PFSK-1 (cell line): Measurements from ENCODE around the gene SDF4.

Source experiments
- FOXP2 ChIP-seq: optimal IDR thresholded peaks from 2 replicates; pipeline ENCODE3; 2011; ENCODE audit warnings: borderline replicate concordance, control low read depth, inconsistent platforms; ENCODE audit not compliant: insufficient read depth; ENCODE audit errors: extremely low read length, extremely low read depth
- POLR2AphosphoS5 ChIP-seq: IDR thresholded peaks from 2 replicates; pipeline ENCODE4 v1.6.1; 2012; ENCODE audit warnings: low read depth, mild to moderate bottlenecking, control low read depth, low read length, moderate library complexity
- SIN3A ChIP-seq: IDR thresholded peaks from 2 replicates; pipeline ENCODE4 v1.6.1; 2012; ENCODE audit warnings: mild to moderate bottlenecking, low read length, moderate library complexity, borderline replicate concordance; ENCODE audit not compliant: insufficient read depth
- TAF1 ChIP-seq: IDR thresholded peaks from 2 replicates; pipeline ENCODE4 v1.6.1; 2012; ENCODE audit warnings: low read length, control low read depth, borderline replicate concordance; ENCODE audit not compliant: insufficient read depth
- TF ChIP-seq, protein P1 (sequence below), 2 experiments: IDR thresholded peaks; 2 replicates each; pipeline versions ENCODE4 v1.6.1 to v1.8.0; 2011 to 2012; ENCODE audit warnings: low read depth in 2 of 2, low read length in 2 of 2, control low read depth in 1 of 2, inconsistent platforms in 1 of 2, mild to moderate bottlenecking in 1 of 2, moderate library complexity in 1 of 2; ENCODE audit not compliant: insufficient read depth in 1 of 2

SDF4 gene

GRCh38 chr1:1175221-1176062, 56.4 kb downstream of the SDF4 start:
- TF ChIP-seq SIN3A (no peak), POLR2AphosphoS5 (no peak), FOXP2 (no peak), TAF1 (no peak)
- TF ChIP-seq, protein P1, sequence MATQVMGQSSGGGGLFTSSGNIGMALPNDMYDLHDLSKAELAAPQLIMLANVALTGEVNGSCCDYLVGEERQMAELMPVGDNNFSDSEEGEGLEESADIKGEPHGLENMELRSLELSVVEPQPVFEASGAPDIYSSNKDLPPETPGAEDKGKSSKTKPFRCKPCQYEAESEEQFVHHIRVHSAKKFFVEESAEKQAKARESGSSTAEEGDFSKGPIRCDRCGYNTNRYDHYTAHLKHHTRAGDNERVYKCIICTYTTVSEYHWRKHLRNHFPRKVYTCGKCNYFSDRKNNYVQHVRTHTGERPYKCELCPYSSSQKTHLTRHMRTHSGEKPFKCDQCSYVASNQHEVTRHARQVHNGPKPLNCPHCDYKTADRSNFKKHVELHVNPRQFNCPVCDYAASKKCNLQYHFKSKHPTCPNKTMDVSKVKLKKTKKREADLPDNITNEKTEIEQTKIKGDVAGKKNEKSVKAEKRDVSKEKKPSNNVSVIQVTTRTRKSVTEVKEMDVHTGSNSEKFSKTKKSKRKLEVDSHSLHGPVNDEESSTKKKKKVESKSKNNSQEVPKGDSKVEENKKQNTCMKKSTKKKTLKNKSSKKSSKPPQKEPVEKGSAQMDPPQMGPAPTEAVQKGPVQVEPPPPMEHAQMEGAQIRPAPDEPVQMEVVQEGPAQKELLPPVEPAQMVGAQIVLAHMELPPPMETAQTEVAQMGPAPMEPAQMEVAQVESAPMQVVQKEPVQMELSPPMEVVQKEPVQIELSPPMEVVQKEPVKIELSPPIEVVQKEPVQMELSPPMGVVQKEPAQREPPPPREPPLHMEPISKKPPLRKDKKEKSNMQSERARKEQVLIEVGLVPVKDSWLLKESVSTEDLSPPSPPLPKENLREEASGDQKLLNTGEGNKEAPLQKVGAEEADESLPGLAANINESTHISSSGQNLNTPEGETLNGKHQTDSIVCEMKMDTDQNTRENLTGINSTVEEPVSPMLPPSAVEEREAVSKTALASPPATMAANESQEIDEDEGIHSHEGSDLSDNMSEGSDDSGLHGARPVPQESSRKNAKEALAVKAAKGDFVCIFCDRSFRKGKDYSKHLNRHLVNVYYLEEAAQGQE (IDR thresholded peaks at IDR 0.05; ENCODE audit: insufficient read depth in 1 of 2, low read depth in 2 of 2, low read length in 2 of 2) = no peak

GRCh38 chr1:1173793-1174415, 57.9 kb downstream of the SDF4 start, which contains the start of gene TTLL10:
TTLL10 (plus strand) TSS chr1:1173880; CDS start chr1:1179216, 5,336 bp downstream.
- TF ChIP-seq, protein P1 (IDR thresholded peaks at IDR 0.05; ENCODE audit: insufficient read depth in 1 of 2, low read depth in 2 of 2, low read length in 2 of 2) = no peak
- no peak for TF ChIP-seq TAF1
- TF ChIP-seq POLR2AphosphoS5 = no peak
- TF ChIP-seq FOXP2 = no peak
- TF ChIP-seq SIN3A = no peak

GRCh38 chr1:1173061-1173792, 58.6 kb downstream of the SDF4 start:
- TF ChIP-seq TAF1 = no peak
- TF ChIP-seq, protein P1 (IDR thresholded peaks at IDR 0.05; ENCODE audit: insufficient read depth in 1 of 2, low read depth in 2 of 2, low read length in 2 of 2) = no peak
- no peak for TF ChIP-seq SIN3A
- no peak for TF ChIP-seq FOXP2
- TF ChIP-seq POLR2AphosphoS5 = no peak

DNA sequence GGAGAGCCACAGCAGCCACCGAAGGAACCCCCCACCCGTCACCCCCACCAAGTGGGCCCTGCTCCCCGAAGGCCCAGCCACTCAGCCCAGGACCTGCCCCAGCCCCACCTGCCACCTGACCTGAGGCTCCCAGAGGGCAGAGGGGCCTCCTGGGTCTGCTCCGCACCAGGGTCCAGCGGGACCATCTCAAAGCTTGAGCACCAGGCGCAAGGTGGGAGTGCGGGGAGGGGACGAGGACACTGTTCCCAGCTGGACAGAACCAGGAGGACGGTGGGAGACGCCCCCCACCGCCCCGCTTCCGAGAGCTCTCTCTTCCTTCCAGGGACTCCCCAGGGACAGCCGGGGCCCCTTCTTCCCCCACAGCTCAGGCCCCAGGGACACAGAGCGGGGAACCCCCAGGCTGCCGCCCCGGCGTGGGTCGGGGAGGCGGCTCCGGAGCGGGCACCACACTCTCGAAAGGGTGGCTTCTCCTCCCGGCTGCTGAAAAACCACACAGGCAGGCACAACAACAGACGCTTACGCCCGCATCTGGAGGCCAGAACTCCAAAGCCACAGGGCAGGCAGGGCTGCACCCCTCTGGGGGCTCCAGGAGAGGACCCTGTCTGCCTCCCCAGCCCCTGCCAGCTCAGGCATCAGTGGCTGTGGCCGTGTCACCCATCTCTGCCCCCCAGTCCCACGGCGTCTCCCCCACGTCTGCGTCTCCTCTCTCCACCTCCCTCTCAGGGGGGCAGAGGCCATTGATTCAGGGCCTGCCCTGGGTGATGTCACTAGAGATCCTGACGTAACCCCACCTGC, 60.1 kb downstream of the SDF4 start:
- TF ChIP-seq POLR2AphosphoS5 (no peak), FOXP2 (no peak), SIN3A (no peak), TAF1 (no peak)
- TF ChIP-seq, protein P1 (IDR thresholded peaks at IDR 0.05; ENCODE audit: insufficient read depth in 1 of 2, low read depth in 2 of 2, low read length in 2 of 2) = no peak
